Activated CD4-positive, alpha-beta T cell treated with anti-CD3 and anti-CD28 coated beads, Interleukin-2, amount 10 ng/mL, durations not matched to agents 24 days and 14 days (primary cell): ENCODE data around the gene ZDHHC13. TPM values are rescaled to one million over a fixed set of nuclear protein-coding genes. Genes with fewer than 3 reads are reported as not detected.

Source experiments
- DNase-seq: peaks from one replicate; pipeline ENCODE4 v3.0.0; 2022
- H3K27ac Mint-ChIP-seq: one replicate; pipeline ENCODE4 v1.8.0; 2022; ENCODE audit warnings: mild to moderate bottlenecking, mixed read lengths
- H3K27me3 Mint-ChIP-seq: one replicate; pipeline ENCODE4 v1.8.0; 2022; ENCODE audit warnings: mixed read lengths
- H3K36me3 Mint-ChIP-seq: one replicate; pipeline ENCODE4 v1.8.0; 2022; ENCODE audit warnings: low read depth, mild to moderate bottlenecking, mixed read lengths
- H3K4me1 Mint-ChIP-seq: one replicate; pipeline ENCODE4 v1.8.0; 2021; ENCODE audit warnings: mixed read lengths
- H3K4me3 Mint-ChIP-seq: one replicate; pipeline ENCODE4 v1.8.0; 2022; ENCODE audit warnings: mild to moderate bottlenecking, moderate library complexity, mixed read lengths
- H3K9me3 Mint-ChIP-seq: one replicate; pipeline ENCODE4 v1.8.0; 2021; ENCODE audit warnings: mixed read lengths
- intact Hi-C: fragments of 100-400 bp; cut with micrococcal nuclease; formaldehyde crosslinking; loops from one replicate; pipeline ENCODE4 v1.15.1; 2023
- total RNA-seq: library from RNA; stranded (reverse); gene quantifications from 2 replicates; pipeline ENCODE4 v1.2.3, GENCODE V29; 2022

The ZDHHC13 gene
- total RNA-seq, 1 donor from 2014 or later, result 24.8 TPM

- Mint-ChIP-seq H3K4me3 (no peak overlapping the region), H3K4me1 (no peaks in the 10 kb centered on the region), H3K27me3 (peaks cover 22% of the 10 kb centered on the region), H3K27ac (no peak overlapping the region), H3K36me3 (peaks cover 5% of the 10 kb centered on the region), H3K9me3 (no peaks in the 10 kb centered on the region)
- intact Hi-C loops, result no loop called here
- peak; percentile 49 for DNase-seq
Observed at GRCh38 chr11:19218216-19218615, 101.2 kb downstream of the ZDHHC13 start.

- Mint-ChIP-seq H3K4me1 (no peaks in the 10 kb centered on the region), H3K9me3 (no peaks in the 10 kb centered on the region), H3K4me3 (no peak overlapping the region), H3K27ac (no peak overlapping the region), H3K36me3 (peaks cover 9% of the 10 kb centered on the region), H3K27me3 (peaks cover 15% of the 10 kb centered on the region)
- intact Hi-C loops, result no loop called here
- DNase-seq, result peak; percentile 53
Observed at GRCh38 chr11:19218786-19219460, 102.0 kb downstream of the ZDHHC13 start.

DNA sequence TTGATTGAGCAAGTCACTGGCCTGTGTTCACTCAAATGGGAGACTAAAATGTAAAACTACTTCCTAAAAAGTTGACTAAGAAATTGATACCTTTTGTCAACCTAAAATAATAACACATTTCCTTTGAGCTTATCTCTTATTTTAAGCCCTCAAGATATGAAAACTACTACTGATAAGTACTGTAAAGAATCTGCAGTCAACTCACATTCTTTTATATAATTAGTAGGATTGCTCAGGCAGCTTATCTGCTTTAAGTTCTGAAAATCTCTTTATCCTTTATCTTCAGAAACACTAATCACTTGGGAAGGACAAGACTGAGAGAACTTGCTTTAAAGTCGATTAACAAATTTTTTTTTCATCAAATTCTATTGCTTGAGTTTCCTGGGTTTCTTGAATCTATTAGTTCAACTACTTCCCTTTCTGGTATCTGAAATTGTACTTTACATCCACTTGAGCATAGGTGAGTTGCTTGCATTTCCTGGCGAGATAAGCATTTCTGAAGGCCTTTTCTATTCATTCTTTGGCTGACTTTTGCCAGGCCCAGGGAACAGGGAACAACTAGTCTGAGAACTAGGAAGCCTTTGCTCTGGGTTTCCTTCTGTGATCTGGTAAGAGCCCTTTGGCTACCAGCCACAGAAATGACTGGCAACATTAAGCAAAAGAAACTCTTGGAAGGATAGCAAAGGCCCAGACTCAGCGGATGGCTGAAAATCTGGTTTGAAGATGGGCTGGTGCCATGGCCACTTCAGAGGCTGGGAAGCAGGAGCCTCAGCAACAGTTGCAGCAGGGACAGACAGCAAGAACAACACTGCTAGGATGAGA lies 104.1 kb downstream of the ZDHHC13 start:
- H3K27me3 Mint-ChIP-seq, result peaks cover 4% of the 10 kb centered on the region
- intact Hi-C loops, result no loop called here
- peak; percentile 36 for DNase-seq
- H3K36me3 Mint-ChIP-seq, result peaks cover 25% of the 10 kb centered on the region
- no peak overlapping the region for H3K4me3 Mint-ChIP-seq
- H3K9me3 Mint-ChIP-seq, result no peaks in the 10 kb centered on the region
- no peaks in the 10 kb centered on the region for H3K4me1 Mint-ChIP-seq
- no peak overlapping the region for H3K27ac Mint-ChIP-seq

- H3K9me3 Mint-ChIP-seq, result no peaks in the 10 kb centered on the region
- no peak overlapping the region for H3K4me3 Mint-ChIP-seq
- intact Hi-C loops, result no loop called here
- DNase-seq, result no peak
- H3K27me3 Mint-ChIP-seq, result no peaks in the 10 kb centered on the region
- H3K4me1 Mint-ChIP-seq, result peaks cover 4% of the 10 kb centered on the region
- H3K27ac Mint-ChIP-seq, result no peak overlapping the region
- peaks cover 45% of the 10 kb centered on the region for H3K36me3 Mint-ChIP-seq
Observed at GRCh38 chr11:19225123-19225522, 108.2 kb downstream of the ZDHHC13 start.

GRCh38 chr11:19225581-19225980 lies 108.6 kb downstream of the ZDHHC13 start:
- Mint-ChIP-seq H3K4me1 (peaks cover 4% of the 10 kb centered on the region), H3K36me3 (peaks cover 49% of the 10 kb centered on the region), H3K4me3 (no peak overlapping the region), H3K27me3 (no peaks in the 10 kb centered on the region), H3K9me3 (no peaks in the 10 kb centered on the region), H3K27ac (no peak overlapping the region)
- no peak for DNase-seq
- intact Hi-C loops, result no loop called here

Other genes starting within 250 kb of the ZDHHC13 start
- gene MRGPRX1, start 177.8 kb upstream of the ZDHHC13 start, total RNA-seq, result not detected in 2 replicates
- gene MRGPRX2, start 56.5 kb upstream of the ZDHHC13 start, total RNA-seq, result 0.12 and 0.21 TPM in 2 replicates
- gene CSRP3, start 84.8 kb downstream of the ZDHHC13 start, total RNA-seq, result not detected in 2 replicates
- 27.4 and 29.0 TPM in 2 replicates for gene E2F8, start 123.8 kb downstream of the ZDHHC13 start, total RNA-seq